ENCODE results near the gene ASCC3.

GRCh38 chr6:100575921-100576320 is 305.2 kb downstream of the ASCC3 start:
- TF ChIP-seq CTCF (IDR thresholded peaks at IDR 0.05), result no peak
- no peak for TF ChIP-seq POLR2A (IDR thresholded peaks at IDR 0.05)
- TF ChIP-seq EP300 (IDR thresholded peaks at IDR 0.05), result no peak
